ENCODE data around the gene ABHD11. TPM values are rescaled to one million over a fixed set of nuclear protein-coding genes. Genes with fewer than 3 reads are reported as not detected.

Gene ABHD11
- total RNA-seq, 1 experiment from 2014 or later, result 74.4 TPM

- POLR2A ChIA-PET (ENCODE audit: unreplicated experiment), result interaction anchor here (0.6 to 3.2 kb wide), 8 partner anchors 83 to 910 kb away, joined by 3 to 80 read pairs (median 17); partner anchors contain the start of gene METTL27
- intact Hi-C loops (cut with micrococcal nuclease; ENCODE audit: unreplicated experiment), result loop anchor here (1.0 to 10.0 kb wide), 2 partner anchors 91 to 235 kb away; partner anchors contain the start of gene CLDN4
- TF ChIP-seq EZH2 (IDR thresholded peaks at IDR 0.05; ENCODE audit: low read depth) (no peak), CTCF (conservative IDR thresholded peaks at IDR 0.05) (no peak)
Observed at GRCh38 chr7:73739387-73739767, 775 bp upstream of the ABHD11 start.

GRCh38 chr7:73738220-73738611, 386 bp downstream of the ABHD11 start:
- Histone ChIP-seq H3K36me3 (ENCODE audit: low read depth) (peaks cover 15% of the 10 kb centered on the region; the same call in 1 of the 2 replicates), H2AFZ (peak overlapping the region; percentile 53; the same call in 1 of the 2 replicates), H4K20me1 (ENCODE audit: insufficient read depth) (peaks cover 6% of the 10 kb centered on the region; the same call in 1 of the 2 replicates), H3K79me2 (ENCODE audit: low read depth) (peaks cover 48% of the 10 kb centered on the region), H3K27ac (peak overlapping the region; percentile 88), H3K9me3 (ENCODE audit: insufficient read depth, low read depth) (no peaks in the 10 kb centered on the region), H3K9me2 (ENCODE audit: insufficient read depth) (no peaks in the 10 kb centered on the region), H3K4me1 (replicated peaks; ENCODE audit: insufficient read depth) (peaks cover 65% of the 10 kb centered on the region), H3F3A (ENCODE audit: insufficient read depth, low read depth) (peaks cover 52% of the 10 kb centered on the region), H3K4me2 (peak overlapping the region; percentile 97), H3K27me3 (ENCODE audit: insufficient read depth, low read depth) (no peaks in the 10 kb centered on the region), H3K4me3 (peak overlapping the region; percentile 96)
- peak in 1 of 2 experiments; percentile 60 for DNase-seq
- no peak for TF ChIP-seq EZH2 (IDR thresholded peaks at IDR 0.05; ENCODE audit: low read depth)
- no peak for TF ChIP-seq CTCF (conservative IDR thresholded peaks at IDR 0.05)
- POLR2A ChIA-PET (ENCODE audit: unreplicated experiment), result interaction anchor here (0.5 to 3.2 kb wide), 22 partner anchors 17 to 842 kb away, joined by 3 to 80 read pairs (median 6); partner anchors contain the start of genes METTL27 and STX1A
- intact Hi-C loops (cut with micrococcal nuclease; ENCODE audit: unreplicated experiment), result loop anchor here (10.0 kb wide), 1 partner anchor 237 kb away; no protein-coding TSS in a partner anchor
- BruUV-seq (replicated peaks), result no TSS peak
- CTCF ChIA-PET, result interaction anchor here (0.6 to 1.5 kb wide), 3 partner anchors 32 to 95 kb away, joined by 5 read pairs; no protein-coding TSS in a partner anchor

More at GRCh38 chr7:73739387-73739767, 775 bp upstream of the ABHD11 start:
- peaks cover 76% of the 10 kb centered on the region for H3K4me1 ChIP-seq (replicated peaks; ENCODE audit: insufficient read depth)
- no peaks in the 10 kb centered on the region for H3K9me2 ChIP-seq (ENCODE audit: insufficient read depth)
- H3F3A ChIP-seq (ENCODE audit: insufficient read depth, low read depth), result peaks cover 61% of the 10 kb centered on the region
- H3K4me2 ChIP-seq, result peak overlapping the region; percentile 99
- CTCF ChIA-PET, result interaction anchor here (0.6 to 1.5 kb wide), 3 partner anchors 24 to 90 kb away, joined by 3 to 7 read pairs (median 5); no protein-coding TSS in a partner anchor
- BruUV-seq (replicated peaks), result no TSS peak
- peaks cover 15% of the 10 kb centered on the region; the same call in 1 of the 2 replicates for H3K36me3 ChIP-seq (ENCODE audit: low read depth)
- peaks cover 48% of the 10 kb centered on the region for H3K79me2 ChIP-seq (ENCODE audit: low read depth)
- DNase-seq, result no peak
- no peaks in the 10 kb centered on the region for H3K27me3 ChIP-seq (ENCODE audit: insufficient read depth, low read depth)
- peaks cover 6% of the 10 kb centered on the region; the same call in 1 of the 2 replicates for H4K20me1 ChIP-seq (ENCODE audit: insufficient read depth)
- no peaks in the 10 kb centered on the region for H3K9me3 ChIP-seq (ENCODE audit: insufficient read depth, low read depth)
- peak overlapping the region; percentile 100 for H3K27ac ChIP-seq
- peak overlapping the region; percentile 96 for H3K4me3 ChIP-seq
- H2AFZ ChIP-seq, result peak overlapping the region; percentile 61; the same call in 1 of the 2 replicates

GRCh38 chr7:73737491-73738219, 947 bp downstream of the ABHD11 start:
- H3K9me3 ChIP-seq (ENCODE audit: insufficient read depth, low read depth), result no peaks in the 10 kb centered on the region
- DNase-seq, result no peak
- no peaks in the 10 kb centered on the region for H3K9me2 ChIP-seq (ENCODE audit: insufficient read depth)
- POLR2A ChIA-PET (ENCODE audit: unreplicated experiment), result interaction anchor here (0.5 to 3.2 kb wide), 10 partner anchors 33 to 414 kb away, joined by 3 to 80 read pairs (median 10); partner anchors contain the start of gene METTL27
- TF ChIP-seq CTCF (conservative IDR thresholded peaks at IDR 0.05) (no peak), EZH2 (IDR thresholded peaks at IDR 0.05; ENCODE audit: low read depth) (no peak)
- peaks cover 48% of the 10 kb centered on the region for H3K79me2 ChIP-seq (ENCODE audit: low read depth)
- peak overlapping the region; percentile 88 for H3K27ac ChIP-seq
- H2AFZ ChIP-seq, result no peak overlapping the region
- intact Hi-C loops (cut with micrococcal nuclease; ENCODE audit: unreplicated experiment), result loop anchor here (10.0 kb wide), 1 partner anchor 237 kb away; no protein-coding TSS in a partner anchor
- H3K4me2 ChIP-seq, result peak overlapping the region; percentile 97
- H4K20me1 ChIP-seq (ENCODE audit: insufficient read depth), result peaks cover 6% of the 10 kb centered on the region; the same call in 1 of the 2 replicates
- H3K4me3 ChIP-seq, result peak overlapping the region; percentile 96
- TSS peak; percentile 22 for BruUV-seq (replicated peaks)
- CTCF ChIA-PET, result no interaction called here
- H3K36me3 ChIP-seq (ENCODE audit: low read depth), result peaks cover 15% of the 10 kb centered on the region; the same call in 1 of the 2 replicates
- peaks cover 63% of the 10 kb centered on the region for H3K4me1 ChIP-seq (replicated peaks; ENCODE audit: insufficient read depth)
- no peaks in the 10 kb centered on the region for H3K27me3 ChIP-seq (ENCODE audit: insufficient read depth, low read depth)
- H3F3A ChIP-seq (ENCODE audit: insufficient read depth, low read depth), result peaks cover 55% of the 10 kb centered on the region

Data from PC-9 (cell line).